T follicular helper cell (primary cell): Measurements from ENCODE around the gene ZNF90.
"Not testable (repeated sequence)": the region's sequence is repeated elsewhere in the genome, so short reads cannot be mapped to it uniquely, and the experiment has no call there.

Experiments
- DNase-seq: peaks from one replicate; pipeline ENCODE4 v3.0.0-alpha.2; 2020; ENCODE audit warnings: low read depth

The ZNF90 gene

DNA sequence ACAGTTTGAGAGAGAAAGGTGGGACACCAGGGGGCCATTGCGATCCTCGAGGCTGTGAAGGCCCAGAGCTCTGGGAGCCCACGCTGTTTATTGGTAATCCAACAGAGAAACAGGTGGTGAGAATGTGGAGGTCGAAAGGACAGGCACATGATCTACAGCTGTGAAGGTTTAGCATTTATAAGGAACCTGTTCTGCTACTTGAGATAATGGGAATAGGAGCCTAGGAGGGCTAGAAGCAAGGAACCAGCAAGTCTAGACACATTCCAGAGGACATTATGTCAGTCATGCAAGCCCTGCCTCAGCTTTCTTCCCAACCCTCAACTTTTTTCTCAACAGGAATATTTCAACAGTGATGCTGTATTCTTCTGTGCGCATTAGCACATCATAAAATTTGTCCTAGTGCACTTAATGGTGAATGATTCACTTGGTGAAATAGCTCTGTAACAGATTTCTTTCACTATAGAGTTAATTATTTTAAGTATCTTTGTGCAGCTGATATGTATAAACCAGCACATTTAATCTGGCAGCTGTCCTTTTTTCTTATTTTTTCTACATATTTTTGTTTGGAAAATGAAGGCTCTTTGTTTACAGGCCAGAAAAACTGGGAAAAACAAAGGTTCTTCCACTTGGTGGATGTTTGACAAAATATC, 25.4 kb downstream of the ZNF90 start:
- DNase-seq = no peak

DNA sequence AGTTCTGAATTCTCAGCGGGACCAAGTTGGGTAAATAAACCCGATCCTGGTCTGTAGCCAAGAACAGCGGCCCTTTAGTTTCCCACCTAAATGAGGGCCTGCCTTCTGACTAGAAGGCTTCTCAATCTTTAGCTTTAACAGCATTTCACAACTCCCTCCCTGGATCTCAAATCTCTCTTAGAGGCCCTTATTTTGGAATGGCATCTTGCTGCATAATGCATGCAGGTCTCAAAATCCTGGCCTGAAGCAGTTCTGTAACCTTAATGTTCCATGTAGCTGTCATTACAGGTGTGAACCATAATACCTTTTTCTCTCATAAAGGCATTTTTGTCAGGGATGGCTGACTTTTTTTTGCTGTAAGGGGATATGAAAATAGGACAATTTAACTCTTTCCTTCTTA, 29.5 kb downstream of the ZNF90 start:
- no peak for DNase-seq

DNA sequence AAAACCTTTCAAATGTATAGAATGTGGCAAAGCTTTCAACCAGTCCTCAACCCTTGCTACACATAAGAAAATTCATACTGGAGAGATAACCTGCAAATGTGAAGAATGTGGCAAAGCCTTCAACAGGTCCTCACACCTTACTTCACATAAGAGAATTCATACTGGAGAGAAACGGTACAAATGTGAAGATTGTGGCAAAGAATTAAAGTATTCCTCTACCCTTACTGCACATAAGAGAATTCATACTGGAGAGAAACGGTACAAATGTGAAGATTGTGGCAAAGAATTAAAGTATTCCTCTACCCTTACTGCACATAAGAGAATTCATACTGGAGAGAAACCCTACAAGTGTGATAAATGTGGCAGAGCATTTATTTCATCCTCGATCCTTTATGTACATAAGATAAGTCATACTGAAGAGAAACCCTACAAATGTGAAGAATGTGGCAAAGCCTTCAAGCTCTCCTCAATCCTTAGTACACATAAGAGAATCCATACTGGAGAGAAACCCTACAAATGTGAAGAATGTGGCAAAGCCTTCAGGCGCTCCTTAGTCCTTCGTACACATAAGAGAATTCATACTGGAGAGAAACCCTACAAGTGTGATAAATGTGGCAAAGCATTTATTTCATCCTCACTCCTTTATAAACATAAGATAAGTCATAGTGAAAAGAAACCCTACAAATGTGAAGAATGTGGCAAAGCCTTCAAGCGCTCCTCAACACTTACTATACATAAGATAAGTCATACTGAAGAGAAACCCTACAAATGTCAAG, 40.5 kb downstream of the ZNF90 start:
- not testable (repeated sequence) for DNase-seq

DNA sequence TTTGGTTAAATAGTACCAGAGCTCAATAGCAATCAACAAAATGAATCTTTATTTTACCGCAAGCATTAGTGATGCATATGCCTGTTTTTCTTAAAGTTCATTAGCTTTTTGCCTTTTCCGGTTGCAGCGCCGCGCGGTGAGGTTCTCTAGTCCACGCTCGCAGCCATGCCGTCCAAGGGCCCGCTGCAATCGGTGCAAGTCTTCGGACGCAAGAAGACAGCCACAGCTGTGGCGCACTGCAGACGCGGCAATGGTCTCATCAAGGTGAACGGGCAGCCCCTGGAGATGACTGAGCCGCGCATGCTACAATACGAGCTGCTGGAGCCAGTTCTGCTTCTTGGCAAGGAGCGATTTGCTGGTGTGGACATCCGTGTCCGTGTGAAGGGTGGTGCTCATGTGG, 47.1 kb downstream of the ZNF90 start:
- no peak for DNase-seq

DNA sequence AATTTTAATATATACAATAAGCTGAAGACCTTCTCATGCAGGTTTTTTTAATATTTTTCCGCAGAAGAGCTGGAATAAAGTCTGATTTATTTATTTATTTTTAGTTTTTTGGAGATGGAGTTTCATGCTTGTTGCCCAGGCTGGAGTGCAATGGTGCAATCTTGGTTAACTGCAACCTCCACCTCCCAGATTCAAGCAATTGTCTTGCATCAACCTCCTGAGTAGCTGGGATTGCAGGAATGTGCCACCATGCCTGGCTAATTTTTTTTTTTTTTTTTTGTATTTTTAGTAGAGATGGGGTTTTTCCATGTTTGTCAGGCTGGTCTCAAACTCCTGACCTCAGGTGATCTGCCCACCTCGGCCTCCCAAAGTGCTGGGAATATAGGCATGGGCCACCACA, 55.1 kb downstream of the ZNF90 start:
- DNase-seq = not testable (repeated sequence)

DNA sequence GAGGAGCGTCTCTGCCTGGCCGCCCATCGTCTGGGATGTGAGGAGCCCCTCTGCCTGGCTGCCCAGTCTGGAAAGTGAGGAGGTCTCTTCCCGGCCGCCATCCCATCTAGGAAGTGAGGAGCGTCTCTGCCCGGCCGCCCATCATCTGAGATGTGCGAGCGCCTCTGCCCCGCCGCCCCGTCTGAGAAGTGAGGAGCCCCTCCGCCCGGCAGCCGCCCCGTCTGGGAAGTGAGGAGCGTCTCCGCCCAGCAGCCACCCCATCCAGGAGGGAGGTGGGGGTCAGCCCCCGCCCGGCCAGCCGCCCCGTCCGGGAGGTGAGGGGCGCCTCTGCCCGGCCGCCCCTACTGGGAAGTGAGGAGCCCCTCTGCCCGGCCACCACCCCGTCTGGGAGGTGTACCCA, 59.9 kb downstream of the ZNF90 start:
- not testable (repeated sequence) for DNase-seq

DNA sequence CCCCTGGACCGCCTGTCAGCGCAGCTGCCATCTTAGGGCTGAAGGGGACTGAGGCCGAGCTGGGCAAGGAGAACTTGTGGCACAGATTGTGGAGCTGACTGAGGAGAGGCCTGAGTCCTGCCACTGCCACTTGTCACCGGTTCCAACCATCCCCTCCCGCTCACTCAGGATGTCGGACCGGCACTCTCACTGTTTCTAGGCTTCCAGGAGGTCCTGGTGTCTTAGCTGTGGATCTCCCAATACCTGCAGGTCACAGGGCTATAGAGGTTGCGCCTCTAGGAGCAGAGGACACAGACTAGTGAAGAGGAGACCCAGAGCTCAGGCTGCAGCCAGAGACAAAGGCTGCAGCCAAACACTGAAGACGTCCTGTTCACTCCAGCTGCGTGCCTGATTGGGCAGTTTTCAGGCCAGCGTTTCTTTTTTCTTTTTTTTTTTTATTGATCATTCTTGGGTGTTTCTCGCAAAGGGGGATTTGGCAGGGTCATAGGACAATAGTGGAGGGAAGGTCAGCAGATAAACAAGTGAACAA, 73.9 kb downstream of the ZNF90 start:
- DNase-seq = no peak

DNA sequence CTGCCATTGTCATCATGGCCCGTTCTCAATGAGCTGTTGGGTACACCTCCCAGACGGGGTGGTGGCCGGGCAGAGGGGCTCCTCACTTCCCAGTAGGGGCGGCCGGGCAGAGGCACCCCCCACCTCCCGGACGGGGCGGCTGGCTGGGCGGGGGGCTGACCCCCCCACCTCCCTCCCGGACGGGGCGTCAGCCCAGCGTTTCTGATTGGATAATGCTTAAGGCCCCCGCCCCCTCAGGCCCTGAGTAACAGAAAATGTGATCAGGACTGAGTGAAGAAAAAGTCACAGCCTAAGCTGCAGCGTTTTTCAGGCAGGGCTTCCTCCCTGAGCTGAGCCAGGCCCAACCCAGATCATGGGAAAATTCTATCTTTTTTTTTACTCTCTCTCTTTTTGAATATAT, 74.7 kb downstream of the ZNF90 start:
- DNase-seq = not testable (repeated sequence)

DNA sequence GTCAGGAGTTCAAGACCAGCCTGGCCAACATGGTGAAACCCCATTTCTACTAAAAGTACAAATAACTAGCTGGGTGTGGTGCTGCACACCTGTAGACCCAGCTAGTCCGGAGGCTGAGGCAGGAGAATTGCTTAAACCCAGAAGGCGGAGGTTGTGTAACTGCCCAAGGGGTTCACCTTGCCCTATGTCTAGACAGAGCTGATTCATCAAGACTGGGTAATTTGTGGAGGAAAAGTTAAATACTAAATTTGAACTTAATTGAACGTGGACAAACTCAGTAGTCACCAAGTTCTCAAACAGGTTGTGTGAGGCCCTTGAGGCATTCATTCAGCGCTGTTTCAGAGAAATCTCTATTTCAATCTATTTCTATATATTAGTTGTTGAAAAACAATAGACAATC, 75.5 kb downstream of the ZNF90 start:
- no peak for DNase-seq

DNA sequence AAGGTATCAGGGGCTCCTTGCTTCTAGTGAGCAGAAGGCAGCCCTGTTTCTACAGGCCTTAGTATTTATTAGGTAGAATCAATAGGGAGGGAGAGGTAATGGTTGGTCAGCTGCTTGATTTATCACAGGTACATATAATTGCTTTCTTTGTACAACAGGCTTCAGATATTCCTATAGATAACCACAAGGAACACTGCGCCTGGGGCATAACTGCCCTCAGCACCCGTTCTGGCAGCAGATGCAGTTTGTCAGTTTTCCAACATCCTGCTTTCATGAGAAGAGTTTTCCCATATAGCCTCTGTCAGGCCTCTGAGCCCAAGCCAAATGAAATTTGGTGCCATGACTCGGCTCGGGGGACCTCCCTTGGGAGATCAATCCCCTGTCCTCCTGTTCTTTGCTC, 76.8 kb downstream of the ZNF90 start:
- no peak for DNase-seq

DNA sequence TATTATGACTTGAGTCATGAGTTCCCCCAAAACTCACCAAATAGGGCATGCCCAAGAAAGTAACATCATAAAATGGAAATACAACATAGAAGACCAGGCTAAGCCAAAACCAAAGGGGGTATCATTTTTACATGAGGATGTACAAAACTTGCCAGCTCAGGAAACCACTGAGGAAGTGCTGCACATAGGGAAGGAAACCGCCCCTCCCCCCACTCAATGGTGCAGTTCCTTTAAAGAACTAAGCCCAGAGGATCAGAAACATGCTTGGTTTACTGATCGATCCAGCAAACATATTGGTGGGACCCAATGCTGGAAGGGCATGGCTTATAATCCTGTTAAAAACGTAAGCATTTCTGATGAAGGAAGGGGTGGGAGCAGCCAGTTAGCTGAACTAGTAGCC, 85.0 kb downstream of the ZNF90 start:
- peak; percentile 4 for DNase-seq

DNA sequence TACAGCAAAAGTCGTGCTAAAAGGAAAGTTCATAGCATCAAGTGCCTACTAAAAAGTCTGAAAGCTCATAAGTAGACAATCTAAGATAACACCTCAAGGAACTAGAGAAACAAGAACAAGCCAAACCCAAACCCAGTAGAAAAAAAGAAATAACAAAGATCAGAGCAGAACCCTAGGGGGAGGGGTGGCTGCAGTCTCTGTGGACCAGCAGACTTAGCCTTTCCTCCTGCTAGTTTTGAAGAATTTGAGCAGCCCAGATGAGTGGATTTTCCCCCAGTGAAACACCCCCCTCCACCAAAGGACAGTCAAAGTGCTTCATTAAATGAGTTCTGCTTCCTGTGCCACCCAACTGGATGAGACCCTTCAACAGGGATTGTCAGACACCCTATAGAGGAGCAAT, 86.7 kb downstream of the ZNF90 start:
- no peak for DNase-seq

DNA sequence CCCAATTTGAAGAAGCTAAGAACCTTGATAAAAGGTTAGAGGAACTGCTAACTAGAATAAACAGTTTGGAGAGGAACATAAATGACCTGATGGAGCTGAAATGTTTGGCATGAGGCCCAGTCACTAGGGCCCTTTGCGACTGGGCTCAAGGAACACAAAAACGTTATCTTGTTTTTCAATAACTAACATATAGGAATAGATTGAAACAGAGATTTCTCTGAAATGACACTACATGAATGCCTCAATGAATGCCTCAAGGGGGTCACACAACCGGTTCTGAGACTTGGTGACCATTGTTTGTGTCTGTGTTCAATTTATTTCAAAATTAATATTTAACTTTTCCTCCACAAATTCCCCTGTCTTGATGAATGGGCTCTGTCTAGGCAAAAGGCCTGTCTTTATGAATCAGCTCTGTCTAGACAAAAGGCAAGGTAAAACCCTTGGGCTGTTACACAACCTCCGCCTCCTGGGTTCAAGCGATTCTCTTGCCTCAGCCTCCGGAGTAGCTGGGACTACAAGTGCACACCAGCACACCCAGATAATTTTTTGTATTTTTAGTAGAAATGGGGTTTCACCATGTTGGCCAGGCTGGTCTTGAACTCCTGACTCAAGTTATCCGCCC, 88.3 kb downstream of the ZNF90 start:
- no peak for DNase-seq

DNA sequence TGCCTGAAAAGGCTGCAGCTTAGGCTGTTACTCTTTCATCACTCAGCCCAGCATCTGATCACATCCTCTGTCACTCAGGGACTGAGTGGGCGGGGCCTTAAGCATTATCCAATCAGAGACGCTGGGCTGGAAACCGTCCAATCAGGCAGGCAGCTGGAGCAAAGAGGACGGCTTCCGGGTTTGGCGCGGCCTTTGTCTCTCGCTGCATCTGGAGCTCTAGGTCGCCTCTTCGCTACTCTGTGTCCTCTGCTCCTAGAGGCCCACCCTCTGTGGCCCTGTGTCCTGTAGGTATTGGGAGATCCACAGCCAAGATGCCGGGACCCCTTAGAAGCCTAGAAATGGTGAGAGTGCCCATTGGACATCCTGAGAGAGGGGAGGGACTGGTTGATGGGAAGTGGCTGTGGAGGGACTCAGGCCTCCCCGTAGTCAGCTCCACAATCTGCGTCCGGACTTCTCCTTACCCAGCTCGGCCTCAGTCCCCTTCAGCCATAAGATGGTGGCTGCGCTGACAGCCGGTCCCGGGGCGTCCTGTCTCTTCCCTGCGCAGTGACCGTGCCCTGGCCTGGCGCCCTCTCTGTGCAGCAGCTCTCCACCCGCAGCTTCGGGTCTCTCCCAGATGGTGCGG, 89.3 kb downstream of the ZNF90 start, which contains the start of gene ZNF486:
TSS of gene ZNF486 (plus strand) at position 195 of the 625 bp plus-strand sequence. CDS start at position 312, 117 bp downstream.
- peak; percentile 92 for DNase-seq

DNA sequence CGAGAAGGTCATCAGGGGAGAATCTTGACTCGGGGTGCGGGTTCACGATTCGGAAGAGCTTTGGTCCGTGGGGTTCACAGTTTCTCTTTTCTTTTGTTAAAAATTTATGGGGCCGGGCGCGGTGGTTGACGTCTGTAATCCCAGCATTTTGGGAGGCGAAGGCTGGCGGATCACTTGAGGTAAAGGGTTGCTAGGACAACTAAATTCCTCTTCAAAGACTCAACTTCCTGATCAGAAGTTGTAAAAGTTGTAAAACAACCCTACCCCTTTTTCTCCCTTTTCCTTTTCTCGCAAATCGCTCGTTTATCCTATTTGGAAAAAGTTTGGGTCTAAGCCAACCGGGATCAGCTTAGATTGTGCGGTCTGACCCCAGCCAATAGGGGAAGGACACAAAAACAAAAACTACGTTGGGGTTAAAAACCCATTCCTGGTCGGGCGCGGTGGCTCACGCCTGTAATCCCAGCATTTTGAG, 89.9 kb downstream of the ZNF90 start:
- no peak for DNase-seq
